ENCODE data around the gene PCDHB9.
"Not testable (repeated sequence)": the region's sequence is repeated elsewhere in the genome, so short reads cannot be mapped to it uniquely, and the experiment has no call there.

PCDHB9 gene

GRCh38 chr5:141186897-141187512, at the start of gene PCDHB9:
Gene PCDHB9, plus strand, starts transcription at chr5:141187161. Its CDS starts 158 bp downstream, at chr5:141187319.
- peak; percentile 34 for DNase-seq

- not testable (repeated sequence) for DNase-seq
Measured at GRCh38 chr5:141137346-141137745, 49.6 kb upstream of the PCDHB9 start.

- DNase-seq = no peak
Measured at GRCh38 chr5:141149812-141150211, 37.1 kb upstream of the PCDHB9 start, which contains the start of gene PCDHB6. Gene PCDHB6, plus strand, starts transcription at chr5:141150057. Its CDS starts 201 bp downstream, at chr5:141150258.

GRCh38 chr5:141150224-141150992, 36.6 kb upstream of the PCDHB9 start:
- DNase-seq = no peak

GRCh38 chr5:141150993-141151325, 36.0 kb upstream of the PCDHB9 start:
- DNase-seq = no peak

- not testable (repeated sequence) for DNase-seq
Measured at GRCh38 chr5:141151632-141152031, 35.3 kb upstream of the PCDHB9 start.

- not testable (repeated sequence) for DNase-seq
Measured at GRCh38 chr5:141152096-141152495, 34.9 kb upstream of the PCDHB9 start.

- no peak for DNase-seq
Measured at GRCh38 chr5:141155540-141156374, 31.2 kb upstream of the PCDHB9 start.

- DNase-seq = not testable (repeated sequence)
Measured at GRCh38 chr5:141157356-141157755, 29.6 kb upstream of the PCDHB9 start.

GRCh38 chr5:141157901-141158300, 29.1 kb upstream of the PCDHB9 start:
- DNase-seq = not testable (repeated sequence)

- DNase-seq = peak; percentile 16
Measured at GRCh38 chr5:141172381-141173204, 14.4 kb upstream of the PCDHB9 start, which contains the start of gene PCDHB7. Gene PCDHB7, plus strand, starts transcription at chr5:141172644. Its CDS starts 192 bp downstream, at chr5:141172836.

GRCh38 chr5:141174291-141175104, 12.5 kb upstream of the PCDHB9 start:
- not testable (repeated sequence) for DNase-seq

- no peak for DNase-seq
Measured at GRCh38 chr5:141175933-141176332, 11.0 kb upstream of the PCDHB9 start.

- DNase-seq = not testable (repeated sequence)
Measured at GRCh38 chr5:141177577-141178191, 9.3 kb upstream of the PCDHB9 start, which contains the start of gene PCDHB8. Gene PCDHB8, plus strand, starts transcription at chr5:141177790. Its CDS starts 245 bp downstream, at chr5:141178035.

- DNase-seq = not testable (repeated sequence)
Measured at GRCh38 chr5:141179371-141179770, 7.6 kb upstream of the PCDHB9 start.

GRCh38 chr5:141179876-141180275, 7.1 kb upstream of the PCDHB9 start:
- DNase-seq = not testable (repeated sequence)

- no peak for DNase-seq
Measured at GRCh38 chr5:141180313-141180712, 6.6 kb upstream of the PCDHB9 start.

- DNase-seq = no peak
Measured at GRCh38 chr5:141182248-141182647, 4.7 kb upstream of the PCDHB9 start, which contains the start of gene PCDHB16. Gene PCDHB16, plus strand, starts transcription at chr5:141182387. Its CDS starts 173 bp downstream, at chr5:141182560.

- DNase-seq = not testable (repeated sequence)
Measured at GRCh38 chr5:141184117-141184855, 2.7 kb upstream of the PCDHB9 start.

- DNase-seq = not testable (repeated sequence)
Measured at GRCh38 chr5:141188682-141189081, 1.7 kb downstream of the PCDHB9 start.
